GM18861 (cell line): ENCODE measurements around the gene LAGE3.

ENCODE experiments used
- ATAC-seq: cut with Tn5 transposase; IDR thresholded peaks from one replicate; pipeline ENCODE4 v1.9.1; 2021; ENCODE audit not compliant: unreplicated experiment

The LAGE3 gene

DNA sequence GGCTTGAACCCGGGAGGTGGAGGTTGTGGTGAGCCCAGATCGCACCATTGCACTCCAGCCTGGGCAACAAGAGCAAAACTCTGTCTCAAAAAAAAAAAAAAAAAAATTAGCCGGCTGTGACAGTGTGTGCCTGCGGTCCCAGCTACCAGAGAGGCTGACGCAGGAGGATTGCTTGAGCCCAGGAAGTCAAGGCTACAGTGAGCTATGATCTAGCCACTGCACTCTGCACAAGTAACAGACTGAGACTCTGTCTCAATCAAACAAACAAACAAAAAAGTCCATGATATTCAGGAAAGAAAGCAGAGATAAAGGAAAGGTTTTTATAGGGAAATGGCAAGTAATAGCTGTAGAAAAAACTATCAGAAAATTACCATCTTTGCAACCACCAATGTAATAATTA, 2.1 kb upstream of the LAGE3 start:
- no peak for ATAC-seq

DNA sequence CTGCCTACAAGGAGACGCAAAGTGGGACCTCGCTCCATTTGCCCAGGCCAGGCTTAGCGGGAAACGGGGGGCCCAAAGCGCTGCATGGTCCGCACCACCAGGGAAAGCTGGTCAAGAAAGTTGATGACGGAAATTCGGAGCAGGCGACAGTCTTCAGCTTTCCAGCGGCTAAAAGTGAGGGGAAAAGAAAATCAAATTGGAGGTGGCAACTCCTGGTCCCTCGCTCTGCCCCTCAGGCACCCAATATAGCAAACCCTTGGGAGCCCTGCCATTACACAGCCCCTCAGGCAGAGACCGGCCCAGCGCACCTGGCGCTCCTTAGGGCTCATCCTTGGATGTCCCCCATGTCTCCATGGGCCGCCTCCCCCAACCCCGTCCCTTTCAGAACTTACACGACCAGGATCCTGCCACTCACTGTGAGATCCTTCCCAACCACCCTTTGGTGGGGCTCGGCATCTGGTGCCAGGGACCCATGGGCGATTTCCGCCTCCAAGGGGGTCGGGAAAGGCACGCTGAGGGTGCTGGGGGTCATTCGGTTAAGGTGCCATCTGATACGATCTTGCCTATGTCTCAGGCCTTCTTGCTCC, 1.1 kb downstream of the LAGE3 start:
- ATAC-seq = no peak

DNA sequence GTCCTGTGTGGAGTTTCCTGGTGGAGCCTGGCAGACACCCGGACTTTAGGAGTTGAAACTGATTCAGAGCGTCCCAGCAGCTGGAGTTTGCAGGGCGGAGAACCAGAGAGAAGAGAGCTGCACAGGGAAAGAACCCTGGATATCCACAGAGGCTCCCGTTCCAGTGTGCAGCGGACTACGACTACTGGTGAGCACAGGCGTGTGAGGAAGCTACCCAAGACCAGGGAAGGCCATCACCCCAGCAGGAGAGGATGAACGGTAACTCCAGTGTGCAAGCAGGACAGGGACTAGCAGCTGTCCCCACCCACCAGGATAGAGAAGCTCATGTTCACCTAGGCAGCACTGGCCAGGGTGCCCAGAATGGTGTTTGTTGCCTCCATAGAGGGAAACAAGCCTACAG, 2.3 kb downstream of the LAGE3 start:
- ATAC-seq = no peak

DNA sequence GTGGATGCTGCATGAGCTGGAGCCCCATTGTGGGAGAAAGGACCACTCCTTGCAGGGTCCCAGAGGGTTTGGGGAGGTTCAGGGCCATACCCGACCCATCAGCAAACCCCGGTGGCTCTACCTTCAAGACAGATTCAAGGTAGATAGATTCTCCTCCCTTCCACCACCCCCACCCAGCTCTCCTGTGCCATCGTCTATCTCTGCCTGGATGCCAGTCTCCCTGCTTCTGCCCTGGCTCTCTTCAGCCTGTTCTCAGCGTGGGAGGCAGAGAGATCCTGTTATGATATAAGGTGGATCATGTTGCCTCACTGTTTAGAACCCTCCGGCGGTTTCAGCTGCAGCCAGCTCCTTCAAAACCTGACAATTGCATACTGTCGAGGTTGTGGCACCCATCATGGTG, 5.4 kb downstream of the LAGE3 start:
- no peak for ATAC-seq

DNA sequence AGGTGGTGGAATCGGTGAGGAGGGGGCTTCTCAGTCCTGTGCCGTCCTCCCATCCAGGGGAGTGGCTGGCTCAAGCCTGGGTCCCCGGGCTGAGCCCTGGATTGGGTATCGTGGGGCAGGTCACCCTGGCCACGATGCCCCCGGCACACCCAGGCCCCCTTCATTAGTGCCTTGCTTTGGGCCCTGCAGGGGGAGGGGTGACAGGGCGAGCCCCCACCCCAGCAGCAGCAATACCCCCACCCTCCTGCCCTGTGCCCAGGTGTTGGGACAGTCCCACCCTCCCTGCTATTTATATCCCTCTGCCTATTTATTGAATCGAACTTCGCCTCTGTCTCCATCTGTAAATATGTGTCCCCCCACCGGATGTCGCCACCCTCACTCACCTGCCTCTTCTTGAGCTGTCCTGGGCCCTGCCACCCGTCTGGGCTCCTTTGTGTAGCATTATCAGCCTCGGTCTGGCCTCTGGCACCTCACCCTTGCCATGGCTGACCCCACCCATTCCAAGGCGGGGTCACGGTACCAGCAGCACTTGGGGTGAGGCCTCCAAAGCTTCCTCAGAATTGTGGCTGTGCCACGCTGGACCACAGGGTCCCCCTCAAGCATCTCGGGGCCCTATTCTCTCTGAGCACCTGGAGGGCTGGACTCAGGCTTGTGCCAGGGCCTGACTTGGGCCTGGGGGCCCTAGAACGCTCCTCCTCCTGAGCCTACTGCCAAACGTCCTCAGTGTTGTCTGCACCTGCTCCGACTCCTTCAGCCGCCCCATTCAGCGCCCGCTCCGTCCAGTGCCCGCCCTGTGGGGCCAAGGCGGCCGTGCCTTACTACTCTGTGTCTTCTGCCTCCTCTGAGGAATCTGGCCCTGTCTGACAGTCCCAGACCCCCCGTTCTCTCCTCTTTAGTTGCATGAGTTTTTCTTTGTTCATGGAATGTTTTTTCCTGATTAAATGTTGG, 6.1 kb downstream of the LAGE3 start:
- ATAC-seq = no peak

DNA sequence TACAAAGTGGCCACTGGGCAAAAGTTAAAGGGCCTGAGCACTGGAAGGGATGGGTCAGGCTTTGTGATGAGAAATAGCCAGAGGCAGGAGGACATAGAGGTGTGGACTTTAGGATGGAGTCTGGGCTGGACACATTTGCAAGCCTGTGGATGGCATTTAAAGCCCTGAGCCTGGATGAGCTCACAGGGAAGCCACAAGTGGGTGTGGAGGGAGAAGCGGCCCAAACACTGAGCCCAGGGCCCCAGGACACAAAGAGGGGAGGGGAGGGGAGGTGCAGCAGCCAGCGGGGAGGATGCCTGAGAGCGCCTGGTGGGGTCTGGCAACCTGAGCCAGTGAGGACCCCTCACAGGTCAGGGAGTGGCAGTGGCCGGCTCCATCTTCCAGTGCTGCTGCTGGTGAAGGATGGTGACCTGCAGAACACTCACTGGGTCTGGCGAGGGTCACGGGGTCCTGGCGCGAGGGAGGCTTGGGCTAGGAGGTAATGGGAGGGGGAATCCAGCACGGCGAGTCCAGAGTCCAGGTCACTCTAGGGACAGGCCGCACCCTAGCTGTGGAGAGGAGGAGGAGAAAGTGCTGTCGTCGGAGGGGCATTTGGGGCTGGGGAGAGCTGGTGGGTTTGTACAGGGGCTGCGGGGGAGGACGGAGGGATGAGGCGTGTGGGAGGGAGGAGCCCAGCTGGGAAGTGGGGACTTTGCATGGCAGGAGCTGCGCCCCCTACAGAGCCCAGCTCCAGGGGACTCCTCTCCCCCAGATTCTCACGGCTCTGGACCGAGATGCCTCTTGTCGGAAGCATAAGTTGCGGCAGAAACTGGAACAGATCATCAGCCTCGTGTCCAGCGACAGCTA, 7.0 kb downstream of the LAGE3 start:
- no peak for ATAC-seq

DNA sequence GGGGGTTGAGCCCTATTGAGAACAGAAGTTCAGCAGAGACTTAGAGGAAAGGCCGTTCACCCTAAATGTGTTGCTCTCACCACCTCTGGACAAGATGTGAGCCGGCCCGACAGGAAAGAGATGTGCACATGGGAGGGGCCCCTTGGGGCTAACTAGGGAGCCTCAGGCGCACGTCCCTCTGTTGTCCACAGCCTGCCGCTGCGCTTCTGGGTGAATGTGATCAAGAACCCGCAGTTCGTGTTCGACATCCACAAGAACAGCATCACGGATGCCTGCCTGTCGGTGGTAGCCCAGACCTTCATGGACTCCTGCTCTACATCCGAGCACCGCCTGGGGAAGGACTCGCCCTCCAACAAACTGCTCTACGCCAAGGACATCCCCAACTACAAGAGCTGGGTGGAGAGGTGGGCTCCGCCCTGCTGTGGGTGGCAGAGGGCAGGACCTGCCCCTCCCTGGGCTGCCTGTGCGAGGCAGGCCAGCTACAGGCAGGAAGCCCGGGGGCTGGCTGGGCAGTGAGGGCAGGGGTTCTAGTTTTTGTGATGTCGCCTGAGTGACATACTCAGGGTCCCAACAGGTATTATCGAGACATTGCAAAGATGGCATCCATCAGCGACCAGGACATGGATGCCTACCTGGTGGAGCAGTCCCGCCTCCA, 8.0 kb downstream of the LAGE3 start:
- ATAC-seq = no peak

DNA sequence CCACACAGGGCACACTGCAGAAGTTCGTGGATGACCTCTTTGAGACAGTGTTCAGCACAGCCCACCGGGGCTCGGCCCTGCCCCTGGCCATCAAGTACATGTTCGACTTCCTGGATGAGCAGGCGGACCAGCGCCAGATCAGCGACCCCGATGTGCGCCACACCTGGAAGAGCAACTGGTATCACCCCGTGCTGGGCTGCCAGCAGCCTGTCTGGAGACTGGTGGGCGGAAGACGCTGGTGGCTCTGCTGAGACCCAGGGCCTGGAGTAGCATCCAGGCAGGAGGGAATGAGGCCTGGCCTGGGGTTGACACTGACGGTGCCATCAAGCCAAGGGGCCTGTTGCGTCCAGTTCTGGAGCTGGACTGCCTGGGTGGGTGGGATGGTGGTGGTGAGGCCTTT, 8.6 kb downstream of the LAGE3 start:
- no peak for ATAC-seq

DNA sequence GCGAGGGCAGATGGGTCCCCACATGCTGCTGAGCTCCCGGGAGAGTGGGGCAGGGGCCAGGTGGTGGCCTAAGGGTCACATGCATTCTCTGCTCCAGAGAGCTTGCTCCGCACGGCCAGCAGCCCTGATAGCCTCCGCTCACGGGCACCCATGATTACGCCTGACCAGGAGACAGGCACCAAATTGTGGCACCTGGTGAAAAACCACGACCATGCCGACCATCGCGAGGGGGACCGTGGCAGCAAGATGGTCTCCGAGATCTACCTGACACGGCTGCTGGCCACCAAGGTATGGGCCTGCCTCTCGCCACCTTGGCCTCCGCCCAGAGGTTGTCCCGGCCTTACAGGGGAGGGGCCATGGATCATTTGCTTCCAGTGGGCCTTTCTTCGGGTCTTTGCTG, 9.2 kb downstream of the LAGE3 start:
- no peak for ATAC-seq

DNA sequence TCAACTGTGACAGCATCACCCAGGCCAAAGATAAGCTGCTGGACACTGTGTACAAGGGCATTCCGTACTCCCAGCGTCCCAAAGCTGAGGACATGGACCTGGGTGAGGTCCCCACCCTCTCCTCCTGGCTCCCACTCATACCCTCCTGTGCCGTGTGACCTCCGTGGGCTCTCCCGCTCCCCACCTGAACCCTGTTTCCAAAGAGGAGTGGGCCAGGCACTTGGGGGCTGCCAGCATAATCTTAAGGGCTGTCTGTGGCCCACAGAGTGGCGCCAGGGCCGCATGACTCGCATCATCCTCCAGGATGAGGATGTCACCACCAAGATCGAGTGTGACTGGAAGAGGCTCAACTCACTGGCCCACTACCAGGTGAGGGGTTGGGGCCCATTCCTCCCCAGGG, 10.0 kb downstream of the LAGE3 start:
- no peak for ATAC-seq

DNA sequence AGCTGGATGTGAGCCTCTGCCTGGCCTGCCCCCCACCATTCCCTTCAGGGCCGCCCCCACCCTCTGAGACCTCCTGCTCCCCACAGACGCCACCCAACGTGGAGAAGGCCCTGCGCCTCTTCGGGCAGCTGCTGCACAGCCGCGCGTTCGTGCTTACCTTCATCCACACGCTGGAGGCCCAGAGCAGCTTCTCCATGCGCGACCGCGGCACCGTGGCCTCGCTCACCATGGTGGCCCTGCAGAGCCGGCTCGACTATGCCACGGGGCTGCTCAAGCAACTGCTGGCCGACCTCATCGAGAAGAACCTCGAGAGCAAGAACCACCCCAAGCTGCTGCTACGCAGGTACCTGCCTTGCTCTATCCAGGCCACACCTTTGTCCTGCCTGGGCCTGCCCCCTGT, 10.9 kb downstream of the LAGE3 start:
- ATAC-seq = no peak

DNA sequence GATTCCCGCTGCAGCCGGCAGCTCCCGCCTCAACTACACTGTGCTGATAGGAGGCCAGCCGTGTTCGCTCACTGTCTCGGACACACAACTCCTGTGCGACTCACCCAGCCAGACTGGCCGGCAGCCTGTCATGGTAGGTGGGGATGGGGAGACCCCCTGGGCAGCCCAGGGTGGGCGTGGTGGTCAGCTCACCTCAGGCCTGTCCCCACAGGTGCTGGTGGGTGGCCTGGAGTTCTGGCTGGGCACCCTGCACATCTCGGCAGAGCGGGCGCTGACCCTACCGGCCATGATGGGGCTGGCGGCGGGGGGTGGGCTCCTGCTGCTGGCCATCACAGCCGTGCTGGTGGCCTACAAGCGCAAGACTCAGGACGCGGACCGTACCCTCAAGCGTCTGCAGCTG, 11.5 kb downstream of the LAGE3 start:
- ATAC-seq = no peak

DNA sequence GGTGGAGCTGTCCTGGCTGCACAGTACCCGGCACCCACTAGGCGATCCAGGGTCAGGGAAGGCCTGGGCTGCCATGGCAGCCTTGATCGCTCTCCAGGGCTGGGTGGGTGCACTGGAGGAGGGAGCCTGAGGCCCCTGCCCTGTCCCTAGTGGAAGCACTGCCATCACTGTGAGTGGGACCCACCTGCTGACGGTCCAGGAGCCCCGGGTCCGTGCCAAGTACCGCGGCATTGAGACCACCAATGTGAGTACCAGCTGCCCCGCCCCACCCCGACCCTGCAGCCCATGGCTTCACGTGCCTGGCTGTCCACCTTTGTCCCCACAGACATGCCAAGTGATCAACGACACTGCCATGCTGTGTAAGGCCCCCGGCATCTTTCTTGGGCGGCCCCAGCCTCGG, 12.2 kb downstream of the LAGE3 start:
- ATAC-seq = no peak

DNA sequence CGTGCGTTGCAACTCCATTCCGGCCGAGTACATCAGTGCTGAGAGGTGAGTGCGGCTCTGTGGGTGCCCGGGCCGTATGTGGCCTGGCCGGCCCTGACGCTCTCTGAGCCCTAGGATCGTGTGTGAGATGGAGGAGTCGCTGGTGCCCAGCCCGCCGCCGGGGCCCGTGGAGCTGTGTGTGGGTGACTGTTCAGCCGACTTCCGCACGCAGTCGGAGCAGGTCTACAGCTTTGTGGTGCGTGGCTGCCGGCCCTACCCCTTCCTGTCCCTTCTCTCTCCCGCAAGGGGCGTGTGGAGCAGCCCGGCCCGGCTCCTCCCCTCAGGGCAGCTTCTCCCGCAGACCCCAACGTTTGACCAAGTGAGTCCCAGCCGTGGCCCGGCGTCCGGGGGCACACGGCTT, 13.0 kb downstream of the LAGE3 start:
- no peak for ATAC-seq

DNA sequence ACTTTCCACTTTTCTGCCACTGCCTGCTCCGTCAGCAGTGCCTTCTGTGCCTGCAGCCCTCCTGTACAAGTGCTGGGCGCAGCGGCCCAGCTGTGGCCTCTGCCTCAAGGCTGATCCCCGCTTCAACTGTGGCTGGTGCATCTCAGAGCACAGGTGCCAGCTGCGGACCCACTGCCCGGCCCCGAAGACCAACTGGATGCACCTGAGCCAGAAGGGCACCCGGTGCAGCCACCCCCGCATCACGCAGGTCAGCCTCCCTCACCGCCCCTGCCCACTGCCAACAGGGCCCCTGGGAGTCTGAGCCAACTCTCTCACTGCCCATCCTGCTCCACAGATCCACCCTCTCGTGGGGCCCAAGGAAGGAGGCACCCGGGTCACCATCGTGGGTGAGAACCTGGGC, 13.5 kb downstream of the LAGE3 start:
- no peak for ATAC-seq

DNA sequence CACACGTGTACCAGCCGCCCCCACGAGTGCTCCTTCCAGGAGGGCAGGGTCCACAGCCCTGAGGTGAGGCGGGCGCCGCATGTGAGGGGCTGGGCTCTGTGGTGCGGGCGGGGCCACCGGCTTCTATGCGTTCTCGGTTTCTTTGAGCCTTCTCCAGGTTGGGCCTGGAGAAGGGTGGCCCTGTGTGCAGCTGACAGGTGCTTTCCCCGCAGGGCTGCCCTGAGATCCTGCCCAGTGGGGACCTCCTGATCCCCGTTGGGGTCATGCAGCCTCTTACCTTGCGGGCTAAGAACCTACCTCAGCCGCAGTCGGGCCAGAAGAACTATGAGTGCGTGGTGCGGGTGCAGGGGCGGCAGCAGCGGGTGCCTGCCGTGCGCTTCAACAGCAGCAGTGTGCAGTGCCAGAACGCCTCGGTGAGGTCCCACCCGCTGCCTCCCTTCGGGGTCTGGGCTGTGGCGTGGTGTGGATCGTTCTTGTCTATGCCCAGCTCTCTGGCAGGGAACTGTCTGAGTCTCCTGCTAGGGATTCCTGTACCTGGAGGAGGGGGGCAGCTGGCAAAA, 14.2 kb downstream of the LAGE3 start:
- no peak for ATAC-seq

DNA sequence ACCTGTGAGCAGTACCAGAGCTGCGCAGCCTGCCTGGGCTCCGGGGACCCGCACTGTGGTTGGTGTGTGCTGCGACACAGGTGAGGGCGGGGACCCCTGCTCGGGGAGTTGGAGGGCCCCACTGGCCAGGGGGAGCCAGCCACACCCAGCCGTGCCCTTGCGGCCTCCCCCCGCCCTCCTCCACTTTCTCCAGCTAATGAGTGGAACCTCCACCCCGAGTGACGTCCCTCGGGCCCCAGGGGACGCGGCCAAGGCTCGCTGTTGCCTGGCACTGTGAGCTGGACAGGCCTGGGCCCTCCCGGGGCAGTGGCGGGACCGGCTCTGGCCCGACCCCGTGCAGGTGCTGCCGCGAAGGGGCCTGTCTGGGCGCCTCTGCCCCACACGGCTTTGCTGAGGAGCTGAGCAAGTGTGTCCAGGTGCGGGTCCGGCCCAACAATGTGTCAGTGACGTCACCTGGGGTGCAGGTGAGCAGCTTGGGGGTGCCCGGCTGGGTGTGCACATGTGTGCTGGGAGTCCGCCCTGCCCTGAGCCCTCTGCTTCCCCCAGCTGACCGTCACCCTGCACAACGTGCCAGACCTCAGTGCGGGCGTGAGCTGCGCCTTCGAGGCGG, 15.4 kb downstream of the LAGE3 start:
- ATAC-seq = no peak

DNA sequence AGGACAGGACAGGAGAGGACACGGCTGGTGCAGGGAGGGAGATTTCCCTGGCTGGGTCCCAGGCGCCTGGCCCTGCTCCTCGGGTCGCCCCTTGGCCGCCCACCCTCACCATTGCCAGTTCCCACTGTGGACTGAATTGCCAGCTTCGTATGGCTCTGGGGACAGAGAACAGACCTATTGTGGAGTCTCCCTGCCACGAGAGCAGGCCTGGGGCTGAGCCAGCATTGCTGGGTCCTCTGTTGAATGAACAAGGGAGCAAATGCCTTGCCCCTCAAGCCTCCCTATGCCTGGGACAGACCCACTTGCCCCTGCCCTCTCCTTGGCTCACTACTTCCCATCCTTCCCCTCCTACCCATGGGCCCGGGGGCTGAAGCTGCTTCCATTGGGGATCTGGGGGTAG, 16.7 kb downstream of the LAGE3 start:
- no peak for ATAC-seq

DNA sequence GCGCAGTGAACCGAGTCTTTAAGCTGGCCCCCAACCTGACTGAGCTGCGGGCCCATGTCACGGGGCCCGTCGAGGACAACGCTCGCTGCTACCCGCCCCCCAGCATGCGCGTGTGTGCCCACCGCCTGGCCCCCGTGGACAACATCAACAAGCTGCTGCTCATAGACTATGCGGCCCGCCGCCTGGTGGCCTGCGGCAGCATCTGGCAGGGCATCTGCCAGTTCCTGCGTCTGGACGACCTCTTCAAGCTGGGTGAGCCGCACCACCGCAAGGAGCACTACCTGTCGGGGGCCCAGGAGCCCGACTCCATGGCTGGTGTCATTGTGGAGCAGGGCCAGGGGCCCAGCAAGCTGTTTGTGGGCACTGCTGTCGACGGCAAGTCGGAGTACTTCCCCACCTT, 18.8 kb downstream of the LAGE3 start:
- no peak for ATAC-seq

DNA sequence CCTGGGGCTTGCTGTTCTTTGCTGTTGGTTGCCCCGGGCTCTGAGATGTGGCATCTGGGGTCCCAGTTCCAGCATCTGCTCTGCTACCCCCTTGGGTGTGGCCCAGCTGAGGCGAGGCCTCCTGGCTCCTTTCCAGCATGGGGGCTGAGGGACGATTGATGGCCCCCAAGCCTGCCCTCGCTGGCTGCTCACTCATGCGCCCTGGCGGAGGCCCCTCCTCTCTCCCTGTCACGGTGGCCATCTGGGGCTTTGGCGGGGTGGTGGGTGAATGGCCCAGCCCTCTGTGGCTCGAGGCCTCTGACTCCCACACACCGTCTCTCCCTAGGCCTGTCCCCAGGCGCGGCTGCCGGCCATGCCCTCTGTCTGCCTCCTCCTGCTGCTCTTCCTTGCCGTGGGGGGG, 19.2 kb downstream of the LAGE3 start:
- ATAC-seq = no peak
